DND-41 (cell line): Measurements from ENCODE around the gene PTMS.

ENCODE experiments used
- CTCF ChIP-seq: IDR thresholded peaks from 2 replicates; pipeline ENCODE4 v1.5.1; 2012; ENCODE audit warnings: borderline replicate concordance, low read length, moderate library complexity, mild to moderate bottlenecking; ENCODE audit not compliant: poor library complexity, severe bottlenecking; ENCODE audit errors: extremely low read depth
- EZH2 ChIP-seq: IDR thresholded peaks from 3 replicates; pipeline ENCODE4 v1.6.1; 2012; ENCODE audit warnings: borderline replicate concordance, low read depth, mild to moderate bottlenecking, moderate library complexity, low read length, inconsistent platforms; ENCODE audit not compliant: severe bottlenecking

DNA sequence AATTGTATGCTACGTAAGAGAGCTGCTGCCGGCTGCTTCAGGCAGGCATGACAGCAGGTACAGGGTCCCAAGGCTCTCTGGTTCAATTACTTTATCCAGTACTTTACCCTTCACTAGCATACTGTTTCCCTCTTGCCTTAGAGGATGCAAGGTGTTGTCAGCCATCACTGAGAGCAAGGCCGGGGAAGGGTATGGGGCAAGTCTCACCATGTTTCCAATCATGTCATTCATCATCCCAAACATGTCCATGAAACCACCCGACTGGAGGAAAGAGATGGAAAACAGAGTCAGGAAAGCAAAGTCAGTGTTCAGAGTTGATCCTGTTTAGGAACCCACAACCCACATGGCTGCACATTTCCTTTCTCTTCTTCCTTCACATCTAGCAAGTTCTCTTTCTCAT lies 15.7 kb upstream of the PTMS start:
- TF ChIP-seq CTCF, result no peak
- no peak for TF ChIP-seq EZH2
